DMS 273 (cell line): ENCODE measurements around the gene CATSPERE.
"Not testable (repeated sequence)": the region's sequence is repeated elsewhere in the genome, so short reads cannot be mapped to it uniquely, and the experiment has no call there.

Experiments used
- DNase-seq: peaks from one replicate; lab custom pipeline; 2025; ENCODE audit not compliant: unreplicated experiment; lab: John Stamatoyannopoulos, UW

Gene CATSPERE

DNA sequence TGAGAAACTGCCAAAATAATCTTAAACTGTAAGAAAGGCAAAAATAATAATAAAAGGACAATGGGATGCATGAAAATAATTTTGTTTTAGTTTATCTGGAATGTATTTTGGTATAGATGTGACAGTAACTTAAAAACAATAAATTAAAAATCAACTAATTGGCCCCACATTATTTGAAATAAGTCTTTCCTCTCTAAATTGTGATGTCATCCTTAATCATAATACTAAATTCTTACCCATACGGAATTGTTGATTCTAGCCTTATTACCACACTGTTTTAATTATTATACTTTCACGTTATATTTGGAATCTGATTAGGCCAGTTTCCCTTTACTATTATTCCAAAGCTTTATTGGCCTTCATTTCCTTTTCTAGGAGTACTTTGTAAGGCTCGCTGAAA lies 199.5 kb downstream of the CATSPERE start:
- no peak for DNase-seq

DNA sequence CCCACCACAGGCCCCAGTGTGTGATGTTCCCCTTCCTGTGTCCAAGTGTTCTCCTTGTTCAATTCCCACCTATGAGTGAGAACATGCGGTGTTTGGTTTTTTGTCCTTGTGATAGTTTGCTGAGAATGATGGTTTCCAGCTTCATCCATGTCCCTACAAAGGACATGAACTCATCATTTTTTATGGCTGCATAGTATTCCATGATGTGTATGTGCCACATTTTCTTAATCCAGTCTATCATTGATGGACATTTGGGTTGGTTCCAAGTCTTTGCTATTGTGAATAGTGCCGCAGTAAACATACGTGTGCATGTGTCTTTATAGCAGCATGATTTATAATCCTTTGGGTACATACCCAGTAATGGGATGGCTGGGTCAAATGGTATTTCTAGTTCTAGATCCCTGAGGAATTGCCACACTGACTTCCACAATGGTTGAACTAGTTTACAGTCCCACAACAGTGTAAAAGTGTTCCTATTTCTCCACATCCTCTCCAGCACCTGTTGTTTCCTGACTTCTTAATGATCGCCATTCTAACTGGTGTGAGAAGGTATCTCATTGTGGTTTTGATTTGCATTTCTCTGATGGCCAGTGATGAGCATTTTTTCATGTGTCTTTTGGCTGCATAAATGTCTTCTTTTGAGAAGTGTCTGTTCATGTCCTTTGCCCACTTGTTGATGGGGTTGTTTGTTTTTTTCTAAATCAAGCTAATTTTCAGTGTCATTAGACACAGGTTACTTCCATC lies 200.7 kb downstream of the CATSPERE start:
- not testable (repeated sequence) for DNase-seq

GRCh38 chr1:244662599-244662998 lies 201.5 kb downstream of the CATSPERE start:
- DNase-seq = no peak

- DNase-seq = no peak
Measured at GRCh38 chr1:244664353-244664752, 203.3 kb downstream of the CATSPERE start.

DNA sequence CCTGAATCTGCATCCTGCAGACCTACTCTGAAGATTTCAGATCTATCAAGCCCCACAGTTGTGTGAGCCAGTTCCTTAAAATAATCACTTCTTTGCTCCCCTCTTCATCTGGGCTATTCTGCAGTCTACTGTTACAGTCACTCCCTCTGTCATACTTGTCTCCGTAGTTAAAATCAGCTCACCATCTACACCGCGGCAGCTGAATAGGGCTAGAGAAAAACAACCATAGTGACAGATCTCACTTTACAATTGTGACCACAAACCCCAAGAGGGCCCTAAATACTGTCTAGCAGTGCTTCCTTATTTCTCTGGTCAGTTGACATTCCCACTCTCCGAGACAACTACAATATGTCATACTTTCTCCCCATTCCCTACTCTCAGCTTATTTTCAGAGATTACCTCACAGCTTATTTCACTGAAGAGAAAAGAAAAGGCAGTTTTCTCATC lies 204.7 kb downstream of the CATSPERE start:
- DNase-seq = peak; percentile 9

GRCh38 chr1:244666672-244667418 lies 205.8 kb downstream of the CATSPERE start:
- DNase-seq = not testable (repeated sequence)

- DNase-seq = no peak
Measured at GRCh38 chr1:244667797-244668196, 206.7 kb downstream of the CATSPERE start.

DNA sequence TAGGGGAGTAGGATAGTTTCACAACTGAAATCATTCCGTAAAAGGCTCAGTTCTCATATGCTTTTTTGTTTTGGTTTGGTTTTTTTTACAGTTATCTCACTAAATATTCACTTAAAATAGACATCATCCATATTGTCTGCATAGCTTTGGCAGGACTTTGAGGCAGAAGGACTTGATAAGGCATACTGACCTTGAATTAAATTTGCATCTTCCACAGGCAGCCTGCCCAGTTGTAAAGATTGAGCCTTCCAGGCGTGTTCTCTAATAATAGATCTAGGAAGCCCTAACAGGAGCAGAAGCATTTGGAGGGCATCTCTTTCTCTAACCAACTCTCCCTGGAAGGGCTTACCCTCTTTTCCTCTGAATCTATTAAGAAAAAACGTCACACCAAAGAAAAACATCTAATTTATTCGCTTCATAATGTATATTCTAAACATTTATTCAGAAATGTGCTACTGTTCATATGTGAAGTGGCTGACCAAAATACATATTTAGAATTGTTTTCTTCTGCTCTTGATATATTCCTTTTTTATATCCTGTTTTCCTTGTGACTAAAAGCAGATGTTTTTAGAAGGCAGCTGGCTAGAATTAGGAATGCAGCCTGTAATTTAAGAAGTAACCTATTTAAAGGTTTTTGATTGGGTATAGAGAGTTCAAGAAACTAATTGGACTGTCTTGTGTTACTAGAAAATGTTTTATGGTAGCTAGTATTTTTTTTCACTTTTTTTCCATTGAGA lies 212.0 kb downstream of the CATSPERE start:
- peak; percentile 73 for DNase-seq

DNA sequence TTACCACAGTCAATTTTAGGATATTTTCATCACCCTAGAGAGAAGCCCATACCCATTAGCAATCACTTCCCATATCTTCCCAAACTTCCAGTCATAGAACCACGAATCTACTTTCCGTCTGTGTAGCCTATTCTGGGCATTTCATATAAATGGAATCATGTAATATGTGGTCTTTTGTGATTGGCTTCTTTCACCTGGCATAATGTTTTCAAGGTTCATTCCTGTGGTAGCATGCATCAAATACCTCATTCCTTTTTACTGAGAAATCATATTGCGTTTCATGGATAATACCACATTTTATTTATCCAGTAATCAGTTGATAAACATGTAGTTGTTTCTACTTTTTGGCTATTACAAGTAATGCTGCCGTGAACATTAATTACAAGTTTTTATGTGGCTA lies 213.4 kb downstream of the CATSPERE start:
- no peak for DNase-seq

DNA sequence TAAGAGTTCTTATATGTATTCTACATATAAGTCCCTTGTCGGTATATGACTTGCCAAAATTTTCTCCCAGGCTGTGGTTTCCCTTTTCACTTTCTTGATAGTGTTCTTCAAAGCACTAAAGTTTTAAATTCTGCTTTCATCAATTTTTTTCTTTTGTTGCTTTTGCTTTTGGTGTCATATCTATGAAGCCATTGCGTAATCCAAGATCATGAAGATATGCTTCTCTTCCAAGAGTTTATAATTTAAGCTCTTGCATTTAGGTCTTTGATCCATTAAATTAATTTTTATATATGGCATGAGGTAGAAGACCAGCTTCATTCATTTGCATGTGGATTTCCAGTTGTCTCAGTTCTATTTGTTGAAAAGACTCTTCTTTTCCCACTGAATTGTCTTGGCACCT lies 214.1 kb downstream of the CATSPERE start:
- DNase-seq = no peak

DNA sequence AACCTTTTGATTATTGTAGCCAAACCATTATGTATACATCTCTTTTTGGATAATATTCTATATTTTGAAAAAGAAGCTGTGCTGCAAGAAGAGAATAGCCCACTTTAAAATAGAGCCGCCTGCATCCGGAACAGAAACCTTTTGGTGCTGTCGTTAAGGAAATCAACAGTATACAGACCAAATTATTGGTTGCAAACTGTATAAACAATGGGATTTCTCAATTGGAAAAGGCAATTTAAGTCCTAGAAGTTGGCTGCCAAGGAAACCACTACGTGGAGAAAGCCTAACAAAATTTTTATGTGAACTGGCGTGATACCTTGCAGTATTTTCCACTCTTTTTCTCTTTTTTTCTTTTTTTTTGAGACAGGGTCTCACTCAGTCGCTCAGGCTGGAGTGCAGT lies 217.6 kb downstream of the CATSPERE start:
- DNase-seq = no peak

DNA sequence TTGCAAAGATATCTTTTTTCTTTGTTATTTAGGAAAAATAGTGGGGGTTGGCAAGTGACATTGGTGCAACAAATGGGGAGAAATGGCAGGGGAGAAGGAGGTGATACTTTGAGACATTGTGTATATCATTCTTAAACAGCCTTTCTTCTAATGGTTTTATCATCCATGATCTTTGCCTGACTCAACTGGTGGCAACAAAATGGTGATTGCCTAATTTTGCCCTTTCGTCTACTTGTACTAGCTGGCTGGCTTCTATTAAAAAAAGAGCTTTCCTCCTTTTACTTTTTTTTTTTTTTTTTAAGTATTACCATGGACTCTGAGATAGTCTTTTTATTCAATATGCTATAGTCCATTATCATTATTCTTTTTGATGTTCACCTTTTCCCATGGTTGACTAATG lies 219.6 kb downstream of the CATSPERE start:
- DNase-seq = no peak

DNA sequence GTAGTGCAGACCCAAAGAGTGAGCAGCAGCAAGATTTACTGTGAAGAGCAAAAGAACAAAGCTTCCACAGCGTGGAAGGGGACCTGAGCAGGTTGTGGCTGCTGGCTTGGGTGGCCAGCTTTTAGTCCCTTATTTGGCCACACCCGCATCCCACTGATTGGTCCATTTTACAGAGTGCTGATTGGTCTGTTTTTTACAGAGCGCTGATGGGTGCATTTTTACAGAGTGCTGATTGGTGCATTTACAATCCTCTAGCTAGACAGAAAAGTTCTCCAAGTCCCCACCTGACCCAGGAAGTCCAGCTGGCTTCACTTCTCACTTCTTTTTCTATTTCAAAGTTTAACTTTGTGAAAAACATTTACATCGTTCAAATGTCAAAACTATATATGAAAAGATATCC lies 221.0 kb downstream of the CATSPERE start:
- not testable (repeated sequence) for DNase-seq
